Panc1 (cell line): Measurements from ENCODE around the gene TARS1. TPM values are rescaled to one million over a fixed set of nuclear protein-coding genes. Genes with fewer than 3 reads are reported as not detected.

Experiments
- ATAC-seq: fragments of 200-7000 bp; cut with Tn5 transposase; 2 replicates; pipeline ENCODE4 v1.9.1; 2020; ENCODE audit warnings: mild to moderate bottlenecking, moderate library complexity
- BruUV-seq: library from RNA; stranded (reverse); fragments of 400-500 nt; replicated peaks from 2 replicates; lab custom pipeline; 2021; lab: Mats Ljungman, UMichigan
- CTCF ChIA-PET: fragments of 300-600 bp; sonication (Branson Sonifier 250); formaldehyde crosslinking; loops from one replicate; lab custom pipeline; 2022; ENCODE audit warnings: antibody characterized with exemption; lab: Charles Lee
- POLR2A ChIA-PET: fragments of 300-600 bp; sonication (Branson Sonifier 250); formaldehyde crosslinking; loops from one replicate; lab custom pipeline; 2022; ENCODE audit warnings: antibody characterized with exemption; lab: Charles Lee
- DNase-seq: peaks from one replicate; pipeline ENCODE4 v3.0.0-alpha.2; 2010; ENCODE audit warnings: low read depth, low spot score
- H3K27ac ChIP-seq: 2 replicates; pipeline ENCODE4 v1.5.1; 2011; ENCODE audit warnings: mild to moderate bottlenecking, low read length, inconsistent platforms
- H3K27me3 ChIP-seq: fragments of 200-500 bp; sonication (Bioruptor generic); 2 replicates; pipeline ENCODE4 v1.6.0; 2014; ENCODE audit warnings: low read length, inconsistent platforms; ENCODE audit not compliant: control insufficient read depth, insufficient read depth
- H3K36me3 ChIP-seq: fragments of 200-500 bp; sonication (Bioruptor generic); 2 replicates; pipeline ENCODE4 v1.5.1; 2014; ENCODE audit warnings: inconsistent platforms, mild to moderate bottlenecking, low read length, moderate library complexity; ENCODE audit not compliant: control insufficient read depth, insufficient read depth
- H3K4me1 ChIP-seq: 2 replicates; pipeline ENCODE4 v1.5.1; 2011; ENCODE audit warnings: inconsistent platforms, mild to moderate bottlenecking, low read length, moderate library complexity; ENCODE audit not compliant: control insufficient read depth, insufficient read depth
- H3K4me3 ChIP-seq, 2 experiments: 2 replicates each; pipeline ENCODE4 v1.5.1; 2011 to 2012; ENCODE audit warnings: low read depth in 2 of 2, low read length in 2 of 2, mild to moderate bottlenecking in 2 of 2, inconsistent platforms in 1 of 2, moderate library complexity in 1 of 2
- H3K9me3 ChIP-seq: fragments of 200-500 bp; sonication (Bioruptor generic); 2 replicates; pipeline ENCODE4 v1.5.1; 2014; ENCODE audit warnings: low read depth, mild to moderate bottlenecking, inconsistent platforms, low read length, moderate library complexity; ENCODE audit not compliant: control insufficient read depth, insufficient read depth
- POLR2AphosphoS5 ChIP-seq: IDR thresholded peaks from 2 replicates; pipeline ENCODE4 v1.6.1; 2012; ENCODE audit warnings: mild to moderate bottlenecking, low read depth, low read length, moderate library complexity
- SIN3A ChIP-seq: IDR thresholded peaks from 2 replicates; pipeline ENCODE4 v1.6.1; 2012; ENCODE audit warnings: low read depth, mild to moderate bottlenecking, low read length, moderate library complexity, borderline replicate concordance; ENCODE audit not compliant: insufficient read depth
- TCF7L2 ChIP-seq: IDR thresholded peaks from 2 replicates; pipeline ENCODE4 v1.6.1; 2011; ENCODE audit warnings: mild to moderate bottlenecking, low read depth, low read length, inconsistent platforms
- in situ Hi-C: cut with HindIII; loops from 2 replicates; pipeline ENCODE4 v1.10.0; 2016; ENCODE audit warnings: low sequenced_read_pairs, low pct_unique_long_range_greater_than_20kb
- intact Hi-C: fragments of 100-400 bp; cut with micrococcal nuclease; formaldehyde crosslinking; loops from one replicate; pipeline ENCODE4 v1.10.0; 2022; ENCODE audit not compliant: unreplicated experiment
- total RNA-seq: library from RNA; stranded (reverse); gene quantifications from one replicate; pipeline ENCODE4 v1.2.1, GENCODE V29; 2021; ENCODE audit not compliant: unreplicated experiment
- TF ChIP-seq, protein P1 (sequence below): fragments of 450-650 bp; IDR thresholded peaks from 2 replicates; pipeline ENCODE4 v1.5.1; 2017; ENCODE audit warnings: mild to moderate bottlenecking
- TF ChIP-seq, protein P2 (sequence below), 2 experiments: IDR thresholded peaks; 2 replicates each; pipeline ENCODE4 v1.6.1; 2011 to 2012; ENCODE audit warnings: low read depth in 2 of 2, control low read depth in 1 of 2, low read length in 1 of 2, mild to moderate bottlenecking in 1 of 2, moderate library complexity in 1 of 2; ENCODE audit not compliant: insufficient read depth in 1 of 2

TARS1 gene
- total RNA-seq, 1 experiment from 2014 or later = 258 TPM

GRCh38 chr5:33445798-33446197 is 5.0 kb downstream of the TARS1 start:
- DNase-seq = no peak
- no peak for ATAC-seq
- Histone ChIP-seq H3K27ac (no peak overlapping the region), H3K27me3 (no peaks in the 10 kb centered on the region), H3K36me3 (peaks cover 61% of the 10 kb centered on the region), H3K9me3 (no peaks in the 10 kb centered on the region), H3K4me3 (no peak overlapping the region), H3K4me1 (peaks cover 9% of the 10 kb centered on the region; the same call in 1 of the 2 replicates)
- ChIA-PET POLR2A (interaction anchor here (0.6 kb wide), 1 partner anchor 845 kb away, joined by 3 read pairs; no protein-coding TSS in a partner anchor), CTCF (no interaction called here)
- TF ChIP-seq POLR2AphosphoS5 = no peak
- TF ChIP-seq TCF7L2 = no peak
- TF ChIP-seq, protein P1, sequence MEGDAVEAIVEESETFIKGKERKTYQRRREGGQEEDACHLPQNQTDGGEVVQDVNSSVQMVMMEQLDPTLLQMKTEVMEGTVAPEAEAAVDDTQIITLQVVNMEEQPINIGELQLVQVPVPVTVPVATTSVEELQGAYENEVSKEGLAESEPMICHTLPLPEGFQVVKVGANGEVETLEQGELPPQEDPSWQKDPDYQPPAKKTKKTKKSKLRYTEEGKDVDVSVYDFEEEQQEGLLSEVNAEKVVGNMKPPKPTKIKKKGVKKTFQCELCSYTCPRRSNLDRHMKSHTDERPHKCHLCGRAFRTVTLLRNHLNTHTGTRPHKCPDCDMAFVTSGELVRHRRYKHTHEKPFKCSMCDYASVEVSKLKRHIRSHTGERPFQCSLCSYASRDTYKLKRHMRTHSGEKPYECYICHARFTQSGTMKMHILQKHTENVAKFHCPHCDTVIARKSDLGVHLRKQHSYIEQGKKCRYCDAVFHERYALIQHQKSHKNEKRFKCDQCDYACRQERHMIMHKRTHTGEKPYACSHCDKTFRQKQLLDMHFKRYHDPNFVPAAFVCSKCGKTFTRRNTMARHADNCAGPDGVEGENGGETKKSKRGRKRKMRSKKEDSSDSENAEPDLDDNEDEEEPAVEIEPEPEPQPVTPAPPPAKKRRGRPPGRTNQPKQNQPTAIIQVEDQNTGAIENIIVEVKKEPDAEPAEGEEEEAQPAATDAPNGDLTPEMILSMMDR = no peak
- TF ChIP-seq, protein P2, sequence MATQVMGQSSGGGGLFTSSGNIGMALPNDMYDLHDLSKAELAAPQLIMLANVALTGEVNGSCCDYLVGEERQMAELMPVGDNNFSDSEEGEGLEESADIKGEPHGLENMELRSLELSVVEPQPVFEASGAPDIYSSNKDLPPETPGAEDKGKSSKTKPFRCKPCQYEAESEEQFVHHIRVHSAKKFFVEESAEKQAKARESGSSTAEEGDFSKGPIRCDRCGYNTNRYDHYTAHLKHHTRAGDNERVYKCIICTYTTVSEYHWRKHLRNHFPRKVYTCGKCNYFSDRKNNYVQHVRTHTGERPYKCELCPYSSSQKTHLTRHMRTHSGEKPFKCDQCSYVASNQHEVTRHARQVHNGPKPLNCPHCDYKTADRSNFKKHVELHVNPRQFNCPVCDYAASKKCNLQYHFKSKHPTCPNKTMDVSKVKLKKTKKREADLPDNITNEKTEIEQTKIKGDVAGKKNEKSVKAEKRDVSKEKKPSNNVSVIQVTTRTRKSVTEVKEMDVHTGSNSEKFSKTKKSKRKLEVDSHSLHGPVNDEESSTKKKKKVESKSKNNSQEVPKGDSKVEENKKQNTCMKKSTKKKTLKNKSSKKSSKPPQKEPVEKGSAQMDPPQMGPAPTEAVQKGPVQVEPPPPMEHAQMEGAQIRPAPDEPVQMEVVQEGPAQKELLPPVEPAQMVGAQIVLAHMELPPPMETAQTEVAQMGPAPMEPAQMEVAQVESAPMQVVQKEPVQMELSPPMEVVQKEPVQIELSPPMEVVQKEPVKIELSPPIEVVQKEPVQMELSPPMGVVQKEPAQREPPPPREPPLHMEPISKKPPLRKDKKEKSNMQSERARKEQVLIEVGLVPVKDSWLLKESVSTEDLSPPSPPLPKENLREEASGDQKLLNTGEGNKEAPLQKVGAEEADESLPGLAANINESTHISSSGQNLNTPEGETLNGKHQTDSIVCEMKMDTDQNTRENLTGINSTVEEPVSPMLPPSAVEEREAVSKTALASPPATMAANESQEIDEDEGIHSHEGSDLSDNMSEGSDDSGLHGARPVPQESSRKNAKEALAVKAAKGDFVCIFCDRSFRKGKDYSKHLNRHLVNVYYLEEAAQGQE (IDR thresholded peaks at IDR 0.05; ENCODE audit: insufficient read depth in 1 of 2, low read depth in 2 of 2, low read length in 1 of 2) = no peak
- no peak for TF ChIP-seq SIN3A
- BruUV-seq = no TSS peak
- intact Hi-C loops (no loop called here), in situ Hi-C loops (no loop called here)

DNA sequence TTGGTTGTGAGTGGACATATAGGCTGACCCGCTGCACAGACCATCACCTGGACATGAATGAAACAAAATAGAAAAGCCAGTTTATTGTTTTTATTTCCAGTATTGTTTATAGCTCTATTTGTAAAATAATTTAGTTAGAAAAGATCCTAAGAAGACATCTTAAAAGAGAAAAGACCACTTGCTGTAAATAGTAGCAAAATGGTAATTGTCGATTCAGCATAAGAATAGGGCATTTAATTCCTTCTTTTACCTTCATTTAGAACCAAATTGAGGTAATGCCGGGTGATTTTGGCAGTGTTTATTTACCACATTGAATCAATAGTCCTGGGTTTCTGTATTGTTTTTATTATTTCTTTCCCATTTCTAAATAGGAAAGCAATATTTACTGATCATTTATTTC is 7.4 kb downstream of the TARS1 start:
- no TSS peak for BruUV-seq
- peaks cover 63% of the 10 kb centered on the region for H3K36me3 ChIP-seq
- H3K4me3 ChIP-seq = no peak overlapping the region
- H3K27ac ChIP-seq = no peak overlapping the region
- ATAC-seq (no peak), DNase-seq (no peak)
- peaks cover 9% of the 10 kb centered on the region; the same call in 1 of the 2 replicates for H3K4me1 ChIP-seq
- POLR2A ChIA-PET = no interaction called here
- H3K9me3 ChIP-seq = no peaks in the 10 kb centered on the region
- H3K27me3 ChIP-seq = no peaks in the 10 kb centered on the region
- TF ChIP-seq TCF7L2 = no peak
- intact Hi-C loops = no loop called here
- in situ Hi-C loops = no loop called here
- CTCF ChIA-PET = no interaction called here

GRCh38 chr5:33457126-33457525 is 16.4 kb downstream of the TARS1 start:
- ChIA-PET CTCF (no interaction called here), POLR2A (no interaction called here)
- peaks cover 97% of the 10 kb centered on the region for H3K36me3 ChIP-seq
- in situ Hi-C loops = no loop called here
- H3K4me3 ChIP-seq = no peak overlapping the region
- BruUV-seq = no TSS peak
- no peak for ATAC-seq
- intact Hi-C loops = no loop called here
- TF ChIP-seq TCF7L2 = no peak
- TF ChIP-seq, protein P2 (IDR thresholded peaks at IDR 0.05; ENCODE audit: insufficient read depth in 1 of 2, low read depth in 2 of 2, low read length in 1 of 2) = no peak
- TF ChIP-seq POLR2AphosphoS5 = no peak
- no peak for TF ChIP-seq SIN3A
- TF ChIP-seq, protein P1 = no peak
- no peak for DNase-seq
- no peak overlapping the region for H3K27ac ChIP-seq
- no peaks in the 10 kb centered on the region for H3K9me3 ChIP-seq
- H3K27me3 ChIP-seq = no peaks in the 10 kb centered on the region
- no peaks in the 10 kb centered on the region for H3K4me1 ChIP-seq
